ENCODE data around the gene AXL.

Gene AXL

GRCh38 chr19:41310033-41310831 is 91.2 kb downstream of the AXL start, which contains the start of gene CCDC97:
TSS of gene CCDC97 (plus strand) at chr19:41310172. CDS start at chr19:41310311, 139 bp downstream.
- Histone ChIP-seq H3K36me3 (ENCODE audit: insufficient read depth, low read length) (peaks cover 47% of the 10 kb centered on the region), H3K9me3 (ENCODE audit: low read depth, low read length) (no peaks in the 10 kb centered on the region), H3K27ac (peak within 1 kb of the TSS; percentile 95), H3K9ac (ENCODE audit: insufficient read length) (peak within 1 kb of the TSS; percentile 96), H3K4me3 (peak within 1 kb of the TSS; percentile 98)
- no peak for TF ChIP-seq FOXP2 (optimal IDR thresholded peaks at IDR 0.05; ENCODE audit: control extremely low read depth, extremely low read length, insufficient read depth)
- TF ChIP-seq POLR2AphosphoS5 (IDR thresholded peaks at IDR 0.05; ENCODE audit: borderline replicate concordance, low read depth, low read length), result peak; percentile 87
- peak; percentile 71 for DNase-seq (ENCODE audit: low read depth, low spot score)

- Histone ChIP-seq H3K36me3 (ENCODE audit: insufficient read depth, low read length) (peaks cover 44% of the 10 kb centered on the region), H3K27ac (no peak overlapping the region; the same call in 1 of the 2 replicates), H3K4me3 (peak overlapping the region; percentile 98), H3K9me3 (ENCODE audit: low read depth, low read length) (no peaks in the 10 kb centered on the region), H3K9ac (ENCODE audit: insufficient read length) (peak overlapping the region; percentile 96)
- DNase-seq (ENCODE audit: low read depth, low spot score), result no peak
- no peak for TF ChIP-seq EZH2 (IDR thresholded peaks at IDR 0.05)
- no peak for TF ChIP-seq FOXP2 (optimal IDR thresholded peaks at IDR 0.05; ENCODE audit: control extremely low read depth, extremely low read length, insufficient read depth)
- TF ChIP-seq POLR2AphosphoS5 (IDR thresholded peaks at IDR 0.05; ENCODE audit: borderline replicate concordance, low read depth, low read length), result no peak
Observed at GRCh38 chr19:41311072-41311471, 92.0 kb downstream of the AXL start.
